ENCODE data around the gene RNF114. TPM values are rescaled to one million over a fixed set of nuclear protein-coding genes. Genes with fewer than 3 reads are reported as not detected.
A peak's percentile ranks its signal among the peaks of the same experiment; 100 is the strongest.

RNF114 gene
- total RNA-seq, 1 donor from 2014 or later = 74.7 TPM

GRCh38 chr20:49906615-49907154 lies 29.5 kb upstream of the RNF114 start:
- Histone ChIP-seq H3K27ac (no peak overlapping the region), H3K36me3 (peaks cover 45% of the 10 kb centered on the region)

GRCh38 chr20:49907405-49908257 lies 28.6 kb upstream of the RNF114 start:
- Histone ChIP-seq H3K27ac (no peak overlapping the region), H3K4me1 (no peaks in the 10 kb centered on the region), H3K27me3 (no peaks in the 10 kb centered on the region), H3K9me3 (no peaks in the 10 kb centered on the region), H3K36me3 (peaks cover 45% of the 10 kb centered on the region), H3K4me3 (no peak overlapping the region)
- intact Hi-C loops (cut with DNase I) = no loop called here
- ATAC-seq = no peak
- DNase-seq = peak; percentile 53
- no peak for TF ChIP-seq CTCF (IDR thresholded peaks at IDR 0.05)

More at GRCh38 chr20:49906615-49907154, 29.5 kb upstream of the RNF114 start:
- no peak for TF ChIP-seq CTCF (IDR thresholded peaks at IDR 0.05)
- ATAC-seq (no peak), DNase-seq (peak; percentile 59)
- Histone ChIP-seq H3K9me3 (no peaks in the 10 kb centered on the region), H3K4me1 (no peaks in the 10 kb centered on the region), H3K4me3 (no peak overlapping the region), H3K27me3 (no peaks in the 10 kb centered on the region)
- intact Hi-C loops (cut with DNase I) = no loop called here

- DNase-seq (peak; percentile 45), ATAC-seq (no peak)
- TF ChIP-seq CTCF (IDR thresholded peaks at IDR 0.05) = no peak
- Histone ChIP-seq H3K4me3 (no peak overlapping the region), H3K9me3 (no peaks in the 10 kb centered on the region), H3K36me3 (peaks cover 44% of the 10 kb centered on the region), H3K27ac (no peak overlapping the region), H3K4me1 (peaks cover 5% of the 10 kb centered on the region), H3K27me3 (no peaks in the 10 kb centered on the region)
- intact Hi-C loops (cut with DNase I) = no loop called here
Observed at GRCh38 chr20:49908258-49908565, 28.0 kb upstream of the RNF114 start.

- intact Hi-C loops (cut with DNase I) = no loop called here
- Histone ChIP-seq H3K27ac (peak overlapping the region; percentile 24), H3K9me3 (no peaks in the 10 kb centered on the region), H3K27me3 (no peaks in the 10 kb centered on the region), H3K4me1 (peaks cover 18% of the 10 kb centered on the region), H3K4me3 (no peak overlapping the region), H3K36me3 (peaks cover 31% of the 10 kb centered on the region)
- DNase-seq (peak; percentile 44), ATAC-seq (no peak)
- peak; percentile 34 for TF ChIP-seq CTCF (IDR thresholded peaks at IDR 0.05)
Observed at GRCh38 chr20:49909499-49910339, 26.5 kb upstream of the RNF114 start.

- no peak overlapping the region for H3K27ac ChIP-seq
- peaks cover 25% of the 10 kb centered on the region for H3K36me3 ChIP-seq
- no peak overlapping the region for H3K4me3 ChIP-seq
- ATAC-seq (no peak), DNase-seq (no peak)
- no peaks in the 10 kb centered on the region for H3K27me3 ChIP-seq
- TF ChIP-seq CTCF (IDR thresholded peaks at IDR 0.05) = no peak
- no peaks in the 10 kb centered on the region for H3K9me3 ChIP-seq
- intact Hi-C loops (cut with DNase I) = no loop called here
- peaks cover 19% of the 10 kb centered on the region for H3K4me1 ChIP-seq
Observed at GRCh38 chr20:49910340-49910706, 25.9 kb upstream of the RNF114 start.
